Measurements from ENCODE around the gene FKRP. TPM values are rescaled to one million over a fixed set of nuclear protein-coding genes. Genes with fewer than 3 reads are reported as not detected.

Gene FKRP
- polyA plus RNA-seq, 1 donor (not counting 4 experiments of a cell fraction or from before 2014, with no cell fraction given) = 6.1 TPM

GRCh38 chr19:46731584-46731983, 14.3 kb upstream of the FKRP start:
- Histone ChIP-seq H3K4me2 (ENCODE audit: control insufficient read depth, extremely low read depth, insufficient read depth, low read depth, low read length) (no peak overlapping the region), H3K4me1 (ENCODE audit: control insufficient read depth, extremely low read depth, insufficient read depth, low read length) (peaks cover 5% of the 10 kb centered on the region), H3K9me3 (ENCODE audit: control insufficient read depth, low read depth, low read length) (no peaks in the 10 kb centered on the region), H3K27me3 (ENCODE audit: control insufficient read depth, extremely low read depth, insufficient read depth, low read length) (no peaks in the 10 kb centered on the region), H3K27ac (ENCODE audit: control insufficient read depth, insufficient read depth, low read length) (no peak overlapping the region), H2AFZ (ENCODE audit: control insufficient read depth, low read length) (no peak overlapping the region), H3K79me2 (ENCODE audit: control insufficient read depth, insufficient read depth, low read length) (peaks cover 50% of the 10 kb centered on the region), H3K9ac (ENCODE audit: control insufficient read depth, extremely low read depth, insufficient read depth, low read length) (no peak overlapping the region), H3K9me1 (ENCODE audit: control insufficient read depth, extremely low read depth, insufficient read depth, low read length) (no peaks in the 10 kb centered on the region), H3K36me3 (ENCODE audit: control insufficient read depth in 2 of 2, extremely low read depth in 1 of 2, insufficient read depth in 2 of 2, low read length in 2 of 2) (peaks cover 52 to 54% of the 10 kb centered on the region in 2 experiments), H3K4me3 (ENCODE audit: control insufficient read depth in 2 of 3, extremely low read depth in 1 of 3, insufficient read depth in 2 of 3, low read depth in 1 of 3, low read length in 3 of 3) (no peak overlapping the region), H4K20me1 (ENCODE audit: control insufficient read depth, extremely low read depth, insufficient read depth, low read length) (peaks cover 39% of the 10 kb centered on the region)
- dilution Hi-C loops (cut with MboI; ENCODE audit: extremely low pct_ligation_motif_present, low sequenced_read_pairs) = no loop called here
- TF ChIP-seq, protein P1, sequence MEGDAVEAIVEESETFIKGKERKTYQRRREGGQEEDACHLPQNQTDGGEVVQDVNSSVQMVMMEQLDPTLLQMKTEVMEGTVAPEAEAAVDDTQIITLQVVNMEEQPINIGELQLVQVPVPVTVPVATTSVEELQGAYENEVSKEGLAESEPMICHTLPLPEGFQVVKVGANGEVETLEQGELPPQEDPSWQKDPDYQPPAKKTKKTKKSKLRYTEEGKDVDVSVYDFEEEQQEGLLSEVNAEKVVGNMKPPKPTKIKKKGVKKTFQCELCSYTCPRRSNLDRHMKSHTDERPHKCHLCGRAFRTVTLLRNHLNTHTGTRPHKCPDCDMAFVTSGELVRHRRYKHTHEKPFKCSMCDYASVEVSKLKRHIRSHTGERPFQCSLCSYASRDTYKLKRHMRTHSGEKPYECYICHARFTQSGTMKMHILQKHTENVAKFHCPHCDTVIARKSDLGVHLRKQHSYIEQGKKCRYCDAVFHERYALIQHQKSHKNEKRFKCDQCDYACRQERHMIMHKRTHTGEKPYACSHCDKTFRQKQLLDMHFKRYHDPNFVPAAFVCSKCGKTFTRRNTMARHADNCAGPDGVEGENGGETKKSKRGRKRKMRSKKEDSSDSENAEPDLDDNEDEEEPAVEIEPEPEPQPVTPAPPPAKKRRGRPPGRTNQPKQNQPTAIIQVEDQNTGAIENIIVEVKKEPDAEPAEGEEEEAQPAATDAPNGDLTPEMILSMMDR (optimal IDR thresholded peaks at IDR 0.05 in 1 of 3, IDR thresholded peaks at IDR 0.05 in 1 of 3, conservative IDR thresholded peaks at IDR 0.05 in 1 of 3; ENCODE audit: extremely low read depth in 1 of 3, insufficient read depth in 2 of 3, low read length in 3 of 3) = no peak
- TF ChIP-seq EZH2 (IDR thresholded peaks at IDR 0.05; ENCODE audit: low read length) = no peak
- DNase-seq (ENCODE audit: low read depth, low spot score) (no peak), FAIRE-seq (no peak)

DNA sequence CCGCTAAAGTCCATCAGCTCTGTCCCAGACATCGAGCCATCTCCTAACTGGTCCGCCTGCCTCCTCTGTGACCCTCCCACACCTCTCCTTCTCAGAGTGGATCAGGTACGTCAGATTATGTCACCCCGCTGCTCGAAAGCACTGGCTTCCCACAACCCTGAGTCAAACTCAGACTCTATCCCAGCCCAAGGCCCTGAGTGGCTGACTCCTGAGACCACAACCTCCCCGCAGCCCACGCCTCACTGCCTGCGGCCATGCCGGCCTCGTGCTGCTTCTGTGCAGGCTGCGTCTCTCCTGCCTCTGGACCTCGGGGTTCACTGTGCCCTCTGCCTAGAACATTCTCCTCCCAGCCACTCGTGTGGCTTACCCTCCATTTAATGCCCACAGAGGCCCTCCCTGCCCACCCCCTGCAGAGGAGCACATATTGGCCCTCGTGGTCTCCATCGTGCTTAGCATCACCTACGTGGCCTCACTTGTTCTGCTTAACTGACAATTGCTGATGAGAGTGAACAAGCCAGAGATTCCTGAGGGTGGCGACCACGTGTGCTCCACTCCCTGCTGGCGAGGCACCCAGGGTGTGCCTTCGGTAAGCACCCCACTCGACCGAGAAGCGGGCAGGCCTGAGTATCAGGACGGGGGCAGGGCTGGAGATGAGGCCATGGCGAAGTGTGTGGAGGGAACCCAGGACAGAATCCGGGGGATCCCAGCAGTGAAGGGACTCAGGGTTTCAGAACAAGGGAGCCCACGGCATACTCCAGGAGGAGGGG, 13.5 kb upstream of the FKRP start:
- Histone ChIP-seq H4K20me1 (ENCODE audit: control insufficient read depth, extremely low read depth, insufficient read depth, low read length) (peaks cover 36% of the 10 kb centered on the region), H3K4me1 (ENCODE audit: control insufficient read depth, extremely low read depth, insufficient read depth, low read length) (peaks cover 5% of the 10 kb centered on the region), H3K9me3 (ENCODE audit: control insufficient read depth, low read depth, low read length) (no peaks in the 10 kb centered on the region), H3K27ac (ENCODE audit: control insufficient read depth, insufficient read depth, low read length) (no peak overlapping the region), H3K4me3 (ENCODE audit: control insufficient read depth in 2 of 3, extremely low read depth in 1 of 3, insufficient read depth in 2 of 3, low read depth in 1 of 3, low read length in 3 of 3) (no peak overlapping the region), H3K9me1 (ENCODE audit: control insufficient read depth, extremely low read depth, insufficient read depth, low read length) (no peaks in the 10 kb centered on the region), H3K4me2 (ENCODE audit: control insufficient read depth, extremely low read depth, insufficient read depth, low read depth, low read length) (no peak overlapping the region), H3K9ac (ENCODE audit: control insufficient read depth, extremely low read depth, insufficient read depth, low read length) (no peak overlapping the region), H2AFZ (ENCODE audit: control insufficient read depth, low read length) (no peak overlapping the region), H3K79me2 (ENCODE audit: control insufficient read depth, insufficient read depth, low read length) (peaks cover 56% of the 10 kb centered on the region), H3K27me3 (ENCODE audit: control insufficient read depth, extremely low read depth, insufficient read depth, low read length) (no peaks in the 10 kb centered on the region), H3K36me3 (ENCODE audit: control insufficient read depth in 2 of 2, extremely low read depth in 1 of 2, insufficient read depth in 2 of 2, low read length in 2 of 2) (peaks cover 54 to 56% of the 10 kb centered on the region in 2 experiments)
- FAIRE-seq (no peak), DNase-seq (ENCODE audit: low read depth, low spot score) (no peak)
- TF ChIP-seq EZH2 (IDR thresholded peaks at IDR 0.05; ENCODE audit: low read length) = no peak
- TF ChIP-seq, protein P1 (optimal IDR thresholded peaks at IDR 0.05 in 1 of 3, IDR thresholded peaks at IDR 0.05 in 1 of 3, conservative IDR thresholded peaks at IDR 0.05 in 1 of 3; ENCODE audit: extremely low read depth in 1 of 3, insufficient read depth in 2 of 3, low read length in 3 of 3) = no peak
- dilution Hi-C loops (cut with MboI; ENCODE audit: extremely low pct_ligation_motif_present, low sequenced_read_pairs) = no loop called here
